NCI-H2196 (cell line): Measurements from ENCODE around the gene GAS7.
"Not testable (repeated sequence)": the region's sequence is repeated elsewhere in the genome, so short reads cannot be mapped to it uniquely, and the experiment has no call there.

Experiments
- DNase-seq: peaks from one replicate; lab custom pipeline; 2025; ENCODE audit not compliant: unreplicated experiment; lab: John Stamatoyannopoulos, UW

GAS7 gene

DNA sequence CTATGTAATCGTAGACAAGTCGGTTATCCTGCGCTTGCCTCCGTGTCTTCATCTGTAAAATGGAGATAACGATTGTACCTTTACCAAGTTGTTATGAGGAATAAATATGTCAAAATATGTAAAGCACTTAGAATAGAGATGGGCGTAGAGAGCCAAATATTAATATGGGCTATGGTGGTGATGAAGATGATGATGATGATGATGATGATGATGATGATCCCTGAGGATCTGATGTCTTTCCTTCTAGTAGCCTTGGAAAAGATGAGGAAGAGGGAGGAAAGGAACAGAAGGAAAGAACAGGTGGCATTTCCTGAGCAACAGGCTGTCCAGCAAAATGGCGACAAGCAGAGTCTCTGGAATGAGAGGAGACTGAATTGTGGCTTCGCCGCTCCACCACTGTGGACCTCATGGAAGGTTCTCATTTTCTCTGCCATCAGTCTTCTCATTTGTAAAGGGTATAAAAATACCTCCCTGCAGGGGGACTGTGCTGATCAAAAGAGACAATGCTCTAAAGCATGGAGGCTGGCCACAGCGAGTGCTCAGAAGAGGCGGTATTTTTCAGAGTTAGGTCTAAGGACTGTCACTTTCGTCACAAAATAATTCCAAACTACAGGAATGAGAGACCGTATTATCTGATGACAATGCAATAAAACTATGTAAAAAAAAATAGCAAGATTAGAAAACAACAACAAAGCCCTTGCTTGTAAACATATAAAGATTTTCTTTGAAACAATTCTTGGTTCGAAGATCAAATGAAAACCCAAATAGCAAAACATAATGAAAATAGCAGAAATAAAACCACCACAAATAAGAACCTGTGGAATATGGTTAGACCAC lies 276.2 kb downstream of the GAS7 start:
- DNase-seq = no peak

GRCh38 chr17:9921216-9921615 lies 277.2 kb downstream of the GAS7 start:
- not testable (repeated sequence) for DNase-seq

DNA sequence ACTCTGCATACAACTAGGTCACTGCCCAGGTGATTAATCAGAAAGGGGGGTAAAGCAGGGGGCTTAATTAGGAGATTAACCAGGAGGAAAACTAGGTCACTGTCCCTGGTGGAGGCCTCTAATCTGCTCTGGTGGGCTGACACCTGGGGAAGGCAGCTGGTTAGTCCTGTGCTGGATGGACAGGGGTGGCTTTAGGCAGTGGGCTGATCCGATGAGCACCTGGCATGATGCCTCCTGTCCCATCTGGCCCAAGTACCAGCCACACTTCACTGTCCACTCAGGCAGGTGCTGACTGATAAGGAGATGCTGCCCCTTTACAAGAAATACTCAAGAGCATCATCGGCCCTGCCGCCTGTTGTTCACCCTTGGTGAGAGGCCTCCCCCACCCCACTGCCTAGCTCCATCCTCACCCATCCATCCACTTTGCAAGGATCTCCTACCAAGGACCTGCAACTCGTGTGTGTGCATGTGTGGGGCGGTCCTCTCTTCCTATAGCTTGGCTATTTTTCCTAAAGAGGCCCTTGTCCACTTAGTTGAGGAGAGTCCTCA lies 279.5 kb downstream of the GAS7 start:
- DNase-seq = no peak

- no peak for DNase-seq
Observed at GRCh38 chr17:9918352-9918751, 280.1 kb downstream of the GAS7 start.

DNA sequence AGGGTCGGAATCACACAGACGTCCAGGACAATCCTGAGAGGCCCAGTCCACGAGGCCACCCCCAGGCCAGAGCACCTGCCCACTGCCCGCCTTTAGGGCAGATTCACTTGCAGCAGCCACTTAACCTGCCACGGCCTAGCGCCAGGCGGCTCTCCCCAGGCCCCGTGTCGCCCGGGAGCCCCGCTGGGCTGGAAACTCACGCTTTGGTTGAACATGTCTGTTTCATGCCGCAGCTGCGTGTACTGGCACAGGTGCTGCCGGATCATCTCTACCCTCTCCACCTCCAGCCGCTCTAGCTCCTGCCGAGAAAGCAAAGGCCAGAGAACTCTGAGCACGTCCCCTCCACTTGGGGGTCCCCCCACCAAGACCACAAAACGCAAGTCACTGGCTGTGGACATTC lies 280.6 kb downstream of the GAS7 start:
- no peak for DNase-seq

DNA sequence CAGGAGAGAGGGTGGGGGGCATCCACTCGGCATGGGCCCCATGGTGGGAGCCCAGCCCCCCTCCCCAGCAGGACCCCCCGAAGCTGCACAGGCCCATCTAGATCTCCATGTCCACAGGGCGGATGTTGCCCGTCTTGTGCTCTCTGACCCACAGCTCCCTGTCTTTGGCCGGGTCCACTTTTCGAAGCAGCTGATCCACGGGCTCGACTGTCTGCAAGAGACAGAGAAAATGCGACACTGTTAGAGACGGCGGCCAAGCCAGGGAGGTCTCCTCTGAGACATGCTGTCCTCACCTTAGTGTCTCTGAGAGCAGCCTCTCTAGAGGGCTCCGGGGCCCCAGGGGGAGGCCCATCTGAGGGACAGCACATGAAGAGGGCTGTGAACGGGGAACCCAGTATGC lies 281.3 kb downstream of the GAS7 start:
- DNase-seq = no peak

DNA sequence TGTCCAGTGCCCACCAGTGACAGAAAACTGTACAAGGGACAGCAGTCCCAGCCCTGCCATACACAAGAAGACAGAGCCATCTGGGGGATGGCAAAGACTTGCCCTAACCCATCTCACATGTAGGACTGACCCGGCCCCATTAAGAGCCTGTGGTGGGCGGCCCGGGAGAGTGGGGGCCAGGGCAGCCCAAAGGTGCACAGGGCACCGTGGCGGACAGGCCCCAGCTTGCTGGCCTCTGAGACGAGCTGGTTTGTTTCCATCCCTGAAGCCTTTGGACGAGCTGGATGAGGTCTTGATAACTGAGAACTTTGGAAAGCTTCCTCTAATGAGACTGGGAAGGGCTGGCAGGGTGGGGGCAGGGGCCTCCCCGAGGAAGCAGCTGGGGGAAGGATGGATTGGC lies 282.3 kb downstream of the GAS7 start:
- no peak for DNase-seq

DNA sequence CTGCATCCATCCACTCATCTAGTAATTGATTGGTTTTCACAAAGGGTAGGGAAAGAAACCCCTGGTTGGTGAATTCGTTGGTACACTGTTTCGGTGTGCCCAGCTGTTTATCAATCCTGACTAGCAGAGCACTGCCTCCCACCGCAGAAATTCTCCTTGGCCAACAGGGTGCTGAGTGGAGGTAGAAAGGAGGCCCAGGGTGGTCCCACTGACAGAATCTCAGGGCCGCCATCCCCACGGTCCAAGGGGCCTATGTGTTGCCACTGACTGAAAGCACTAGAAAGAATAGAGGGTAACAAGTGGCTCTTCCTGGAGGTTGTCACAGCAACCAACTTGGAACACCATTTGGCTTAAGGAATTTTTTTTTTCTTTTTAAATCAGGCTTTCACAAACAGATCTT lies 284.9 kb downstream of the GAS7 start:
- no peak for DNase-seq

- DNase-seq = no peak
Observed at GRCh38 chr17:9912121-9913099, 286.0 kb downstream of the GAS7 start.

DNA sequence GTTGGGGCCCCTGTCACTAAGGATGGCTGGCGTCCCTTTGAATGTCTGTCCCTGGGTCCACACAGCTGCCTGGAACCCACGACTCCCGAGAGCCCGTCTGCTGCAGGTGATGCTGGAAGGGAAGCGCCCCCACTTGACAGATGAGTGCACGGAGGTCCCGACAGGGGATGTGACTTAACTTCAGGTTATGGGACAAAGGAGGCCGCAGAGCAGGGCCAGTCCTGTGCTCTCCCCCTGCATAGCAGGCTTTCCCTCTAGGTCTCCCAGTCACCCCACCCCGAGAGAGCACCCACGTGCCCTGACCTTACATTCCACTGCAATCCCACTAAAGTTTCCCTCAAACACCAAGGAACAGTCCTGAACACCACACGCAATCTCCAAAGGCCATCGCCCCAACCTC lies 287.3 kb downstream of the GAS7 start:
- no peak for DNase-seq

DNA sequence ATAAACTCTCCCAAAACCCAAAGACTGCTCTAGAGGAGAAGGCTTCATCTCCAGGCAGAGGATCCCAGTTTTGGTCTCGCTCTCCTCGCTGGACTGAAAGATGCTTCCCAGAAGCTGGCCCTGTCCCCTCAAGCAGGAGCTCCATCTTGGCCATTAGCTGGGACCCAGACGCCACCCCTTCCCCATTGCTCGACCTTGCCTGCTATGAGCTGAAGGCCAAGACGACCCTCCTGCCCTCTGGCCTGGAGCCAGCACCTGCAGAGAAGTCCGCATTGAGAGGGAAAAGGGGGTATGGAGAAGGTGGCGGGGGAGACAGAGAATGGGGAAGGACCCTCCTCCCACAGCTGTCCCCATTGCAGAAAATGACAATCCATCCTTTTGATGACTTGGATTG lies 289.8 kb downstream of the GAS7 start:
- DNase-seq = no peak

- no peak for DNase-seq
Observed at GRCh38 chr17:9907883-9908648, 290.3 kb downstream of the GAS7 start.

DNA sequence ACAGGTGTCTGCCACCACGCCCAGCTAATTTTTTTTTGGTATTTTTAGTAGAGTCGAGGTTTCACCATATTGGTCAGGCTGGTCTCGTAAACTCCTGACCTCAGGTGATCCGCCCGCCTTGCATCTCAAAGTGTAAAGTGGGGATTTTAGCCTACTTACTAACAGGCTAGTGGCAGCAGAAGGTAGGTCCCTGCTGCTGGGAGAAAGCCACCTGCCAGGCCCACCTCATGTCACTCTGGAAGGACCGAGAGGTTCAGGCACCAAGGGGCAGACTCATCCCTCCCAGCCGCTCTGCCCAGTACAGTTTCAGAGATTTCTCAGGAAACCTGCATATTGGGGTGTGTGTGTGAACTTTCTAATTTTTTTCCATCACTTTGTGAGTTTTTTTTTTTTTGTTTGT lies 291.3 kb downstream of the GAS7 start:
- no peak for DNase-seq

GRCh38 chr17:9906616-9907015 lies 291.8 kb downstream of the GAS7 start:
- no peak for DNase-seq

DNA sequence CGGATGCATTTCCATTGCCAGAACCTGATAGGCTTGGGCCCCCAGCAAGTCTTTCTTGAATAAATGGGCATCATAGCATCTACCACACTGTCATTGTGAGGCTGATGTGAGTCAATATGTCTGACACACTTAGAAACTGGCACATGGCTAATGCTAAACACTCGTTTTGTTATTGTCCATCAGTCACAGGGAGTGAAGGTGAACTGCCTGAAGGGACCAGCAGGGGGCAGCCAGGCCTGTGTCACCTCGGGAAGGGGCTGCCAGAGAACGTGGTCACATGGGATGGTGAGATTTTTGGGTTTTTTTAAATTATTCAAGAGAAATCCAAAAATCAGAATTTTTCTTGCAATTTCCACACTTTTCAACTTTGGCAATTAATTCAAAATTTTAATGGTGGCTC lies 292.5 kb downstream of the GAS7 start:
- DNase-seq = no peak

DNA sequence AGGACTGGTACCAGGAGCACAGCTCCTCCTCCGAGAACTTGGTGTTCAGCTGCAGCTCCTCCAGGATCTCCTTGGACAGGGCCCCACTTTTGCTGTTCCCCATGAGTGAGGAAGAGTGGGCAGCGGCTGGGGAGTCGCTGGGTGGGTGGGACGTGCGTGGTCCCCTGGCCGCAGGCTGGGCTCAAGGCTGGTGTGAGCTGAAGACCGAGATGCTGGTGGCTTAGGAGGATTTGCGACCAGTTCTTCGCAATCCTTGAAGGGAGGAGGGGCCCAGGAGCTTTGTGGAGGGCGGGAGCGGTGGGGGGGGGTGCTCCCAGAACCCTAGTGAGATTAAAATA lies 293.4 kb downstream of the GAS7 start, which contains the start of gene RCVRN:
Gene RCVRN (minus strand): TSS at position 194 of the 338 bp plus-strand sequence. CDS start 91 bp downstream, at position 103.
- DNase-seq = no peak

DNA sequence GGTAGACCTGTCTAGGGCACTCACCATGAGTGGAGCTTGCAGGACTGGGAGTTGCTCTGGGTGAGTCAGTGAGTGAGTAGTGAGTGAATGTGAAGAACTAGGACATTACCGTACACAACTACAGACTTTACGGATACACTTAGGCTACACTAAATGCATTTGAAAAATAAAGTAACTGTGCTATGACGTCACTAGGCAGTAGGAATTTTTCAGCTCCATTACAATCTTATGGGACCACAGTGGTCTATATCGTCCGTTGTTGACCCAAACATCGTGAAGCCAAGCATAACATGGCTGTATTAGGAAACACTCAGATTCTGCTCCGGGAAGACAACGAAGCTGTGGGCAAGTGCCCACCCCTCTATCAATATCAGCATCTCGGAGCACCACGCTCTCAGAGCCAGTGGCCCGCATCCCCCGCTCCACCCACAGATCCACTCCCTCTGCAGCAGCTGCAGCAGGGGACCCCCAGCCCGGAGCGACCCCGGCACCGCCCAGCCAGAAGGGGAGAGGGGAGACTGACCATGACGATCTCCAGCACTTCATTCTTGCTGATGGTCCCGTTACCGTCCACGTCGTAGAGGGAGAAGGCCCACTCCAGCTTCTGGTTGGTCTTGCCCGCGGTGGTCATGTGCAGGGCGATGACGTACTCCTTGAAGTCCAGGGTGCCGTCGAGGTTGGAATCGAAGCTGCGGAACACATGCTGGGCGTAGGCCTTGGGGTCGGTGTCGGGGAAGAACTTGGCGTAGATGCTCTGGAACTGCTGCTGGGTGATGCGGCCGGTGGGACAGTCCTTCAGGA lies 293.9 kb downstream of the GAS7 start:
- no peak for DNase-seq

DNA sequence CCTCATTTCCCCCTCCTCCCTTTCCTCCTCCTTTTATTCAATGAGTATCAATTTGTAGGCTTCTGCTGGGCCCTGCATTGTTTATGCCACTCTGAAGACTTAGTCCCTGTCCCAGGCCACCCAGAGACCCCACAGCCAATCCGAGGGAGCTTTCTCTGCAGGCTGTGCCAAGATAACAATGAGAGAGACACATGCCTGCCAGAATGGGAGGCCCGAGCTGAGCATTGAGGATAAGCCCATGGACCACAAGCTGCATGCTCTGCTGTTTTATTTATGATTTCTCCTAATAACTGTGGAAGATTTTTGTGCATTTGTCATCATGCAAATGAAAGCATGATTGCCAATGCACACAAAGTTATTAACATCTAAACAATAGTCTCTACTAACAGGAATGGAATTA lies 296.3 kb downstream of the GAS7 start:
- no peak for DNase-seq

DNA sequence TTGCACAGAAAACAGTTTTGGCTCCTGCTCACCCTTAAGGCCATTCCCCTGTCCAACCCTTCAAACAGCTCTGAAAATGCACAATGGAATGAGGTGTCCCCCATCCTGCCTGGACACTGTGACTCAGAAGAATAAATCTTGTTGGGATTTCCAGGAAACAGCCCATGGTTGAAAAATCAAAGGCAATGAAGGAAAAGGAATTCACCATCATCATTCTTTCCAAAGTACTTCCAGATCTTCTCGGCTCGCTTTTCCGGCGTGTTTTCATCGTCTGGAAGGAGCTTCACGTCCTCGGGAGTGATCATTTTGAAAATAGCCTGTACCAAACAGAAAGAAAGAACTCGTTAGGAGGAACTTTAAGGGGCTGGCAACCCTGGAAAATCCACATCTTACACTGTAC lies 297.6 kb downstream of the GAS7 start:
- no peak for DNase-seq

DNA sequence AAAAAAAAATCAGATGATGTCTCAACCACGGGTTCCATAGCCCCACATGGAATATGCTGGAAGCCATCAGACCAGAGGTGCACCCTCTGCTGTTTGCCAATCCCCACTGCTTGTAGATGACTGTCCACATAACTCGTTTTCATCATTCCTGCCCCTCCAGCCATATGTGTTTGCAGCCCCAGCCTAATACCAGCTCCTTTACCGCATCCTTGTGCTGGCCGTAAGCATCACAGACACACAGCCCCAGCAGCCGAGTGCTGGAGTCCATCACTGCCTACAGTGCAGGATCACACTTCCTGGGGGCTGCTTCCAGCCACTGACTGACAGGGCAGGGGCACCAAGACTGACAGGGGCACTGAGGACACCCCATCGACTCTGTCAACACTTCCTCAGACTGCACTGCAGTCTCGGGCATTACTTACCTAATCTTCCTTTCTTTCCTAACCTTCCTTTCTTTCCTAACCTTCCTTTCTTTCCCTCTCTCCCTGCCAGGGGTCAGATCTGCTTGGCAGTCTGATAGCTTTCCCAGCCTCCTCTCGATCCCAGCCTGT lies 298.3 kb downstream of the GAS7 start:
- DNase-seq = no peak
